IPS-NIHi11 (cell line): ENCODE measurements around the gene TM9SF1.
A peak's percentile ranks its signal among the peaks of the same experiment; 100 is the strongest.
"Not testable (repeated sequence)": the region's sequence is repeated elsewhere in the genome, so short reads cannot be mapped to it uniquely, and the experiment has no call there.

Experiments used
- DNase-seq: peaks from one replicate; pipeline ENCODE4 v3.0.0; 2012; ENCODE audit warnings: mixed read lengths, low spot score

The TM9SF1 gene

DNA sequence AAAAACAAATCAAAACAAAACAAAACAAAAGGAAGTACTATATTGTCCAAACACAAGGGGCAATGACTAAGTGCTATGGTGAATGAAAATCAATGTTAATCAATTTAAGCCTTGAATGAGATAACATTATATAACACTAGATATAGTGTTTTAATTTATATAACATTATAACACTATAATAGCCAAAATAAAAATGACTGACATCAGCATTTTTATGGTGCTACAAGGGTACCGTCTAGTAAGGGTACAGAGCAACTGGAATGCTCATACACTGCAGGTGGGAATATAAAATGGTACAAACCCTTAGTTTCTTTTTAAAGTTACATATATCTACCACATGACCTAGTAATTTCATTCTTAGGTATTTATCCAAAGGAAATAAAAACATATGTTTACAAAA lies 31.2 kb upstream of the TM9SF1 start:
- no peak for DNase-seq

DNA sequence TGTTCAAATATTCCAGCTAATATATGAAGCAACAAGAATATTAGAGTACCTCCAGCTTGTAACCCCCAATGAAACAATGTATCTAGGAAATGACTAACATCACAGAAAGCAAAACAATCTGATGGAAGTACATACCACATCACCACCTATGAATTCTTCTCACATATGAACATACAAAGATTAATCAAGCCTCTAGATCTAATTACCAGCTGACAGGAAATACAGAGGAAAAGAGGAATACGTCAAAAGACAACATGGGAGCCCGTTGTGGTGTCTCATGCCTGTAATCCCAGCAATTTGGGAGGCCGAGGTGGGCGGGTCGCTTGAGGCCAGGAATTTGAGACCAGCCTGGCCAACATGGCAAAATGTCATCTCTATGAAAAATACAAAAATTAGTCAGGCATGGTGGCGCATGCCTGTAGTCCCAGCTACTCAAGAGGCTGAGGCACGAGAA lies 29.4 kb upstream of the TM9SF1 start:
- DNase-seq = no peak

DNA sequence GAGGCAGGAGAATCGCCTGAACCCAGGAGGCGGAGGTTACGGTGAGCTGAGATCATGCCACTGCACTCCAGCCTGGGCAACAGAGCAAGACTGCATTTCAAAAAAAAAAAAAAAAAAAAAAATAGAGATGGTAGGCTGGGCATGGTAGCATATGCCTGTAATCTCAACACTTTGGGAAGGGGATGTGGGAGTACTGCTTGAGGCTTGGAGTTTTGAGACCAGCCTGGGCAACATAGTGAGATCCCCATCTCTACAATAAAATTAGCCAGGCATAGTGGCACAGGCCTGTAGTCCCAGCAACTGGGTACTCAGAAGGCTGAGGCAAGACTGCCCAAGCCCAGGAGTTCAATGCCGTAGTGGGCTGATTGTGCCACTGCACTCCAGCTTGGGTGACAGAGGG lies 27.7 kb upstream of the TM9SF1 start:
- DNase-seq = not testable (repeated sequence)

DNA sequence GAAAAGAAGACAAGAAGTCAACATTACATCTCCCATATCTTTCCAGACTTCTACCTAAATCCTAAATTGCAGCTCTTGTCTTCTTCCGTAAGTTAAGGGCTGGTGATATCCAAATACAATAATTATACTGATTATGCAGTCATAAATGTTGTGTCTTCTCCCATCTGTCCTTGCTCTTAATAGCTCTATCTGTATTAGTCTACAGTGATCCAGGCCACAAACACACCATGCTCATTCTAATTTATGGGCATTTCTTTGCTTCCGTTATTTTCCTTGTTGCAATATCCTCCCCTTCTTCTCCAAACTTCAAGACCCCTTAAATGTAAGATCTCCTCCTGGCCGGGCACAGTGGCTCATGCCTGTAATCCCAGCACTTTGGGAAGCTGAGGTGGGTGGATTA lies 24.3 kb upstream of the TM9SF1 start:
- no peak for DNase-seq

DNA sequence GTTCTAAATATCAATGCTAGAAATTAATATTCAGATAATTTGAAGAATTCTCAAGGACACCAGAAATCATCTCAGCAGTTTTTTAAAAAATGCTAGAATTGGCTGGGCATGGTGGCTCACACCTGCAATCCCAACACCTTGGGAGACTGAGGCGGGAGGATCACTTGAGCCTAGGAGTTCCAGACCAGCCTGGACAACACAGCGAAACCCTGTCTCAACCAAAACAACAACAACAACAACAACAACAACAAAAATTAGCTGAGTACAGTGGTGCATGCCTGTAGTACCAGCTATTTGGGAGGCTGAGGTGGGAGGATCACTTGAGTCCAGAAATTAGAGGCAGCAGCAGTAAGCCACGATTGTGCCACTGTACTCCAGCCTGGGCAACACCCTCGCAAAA lies 23.8 kb upstream of the TM9SF1 start:
- DNase-seq = no peak

DNA sequence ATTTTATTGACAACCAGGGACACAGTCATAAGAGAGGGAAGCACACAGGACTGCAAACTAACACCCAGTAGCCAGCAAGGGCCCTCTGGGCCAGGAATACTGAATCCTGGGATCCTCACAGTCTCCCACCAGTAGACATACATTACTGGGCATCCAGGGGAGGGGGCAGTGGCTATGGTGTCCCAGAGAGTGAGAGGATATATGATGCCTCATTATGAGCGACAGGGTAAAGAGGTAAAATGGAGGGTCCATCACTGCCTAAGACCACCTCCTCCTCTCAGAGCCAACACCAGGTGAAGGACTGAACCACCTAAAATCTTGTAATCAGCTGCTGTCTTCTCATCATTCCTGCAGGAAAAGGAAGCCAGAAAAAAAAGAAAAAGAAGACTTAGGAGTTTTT lies 21.6 kb upstream of the TM9SF1 start:
- DNase-seq = not testable (repeated sequence)

DNA sequence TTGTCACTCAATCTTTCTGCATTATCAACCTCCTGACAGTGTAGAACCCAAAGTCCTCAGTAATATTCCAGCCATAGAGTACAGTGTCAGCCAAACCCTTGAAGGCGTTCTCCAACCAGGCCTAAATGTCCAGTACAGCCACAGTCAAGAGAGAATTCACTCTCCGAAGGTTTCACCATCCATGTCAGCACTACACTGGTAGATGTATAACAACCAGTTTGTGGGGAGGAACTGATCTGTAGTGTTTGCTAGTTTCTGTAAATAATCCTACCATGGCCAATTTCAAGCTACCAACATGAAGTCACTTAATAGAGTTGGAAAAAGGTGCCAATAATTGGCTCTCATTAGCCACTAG lies 21.1 kb upstream of the TM9SF1 start:
- DNase-seq = no peak

DNA sequence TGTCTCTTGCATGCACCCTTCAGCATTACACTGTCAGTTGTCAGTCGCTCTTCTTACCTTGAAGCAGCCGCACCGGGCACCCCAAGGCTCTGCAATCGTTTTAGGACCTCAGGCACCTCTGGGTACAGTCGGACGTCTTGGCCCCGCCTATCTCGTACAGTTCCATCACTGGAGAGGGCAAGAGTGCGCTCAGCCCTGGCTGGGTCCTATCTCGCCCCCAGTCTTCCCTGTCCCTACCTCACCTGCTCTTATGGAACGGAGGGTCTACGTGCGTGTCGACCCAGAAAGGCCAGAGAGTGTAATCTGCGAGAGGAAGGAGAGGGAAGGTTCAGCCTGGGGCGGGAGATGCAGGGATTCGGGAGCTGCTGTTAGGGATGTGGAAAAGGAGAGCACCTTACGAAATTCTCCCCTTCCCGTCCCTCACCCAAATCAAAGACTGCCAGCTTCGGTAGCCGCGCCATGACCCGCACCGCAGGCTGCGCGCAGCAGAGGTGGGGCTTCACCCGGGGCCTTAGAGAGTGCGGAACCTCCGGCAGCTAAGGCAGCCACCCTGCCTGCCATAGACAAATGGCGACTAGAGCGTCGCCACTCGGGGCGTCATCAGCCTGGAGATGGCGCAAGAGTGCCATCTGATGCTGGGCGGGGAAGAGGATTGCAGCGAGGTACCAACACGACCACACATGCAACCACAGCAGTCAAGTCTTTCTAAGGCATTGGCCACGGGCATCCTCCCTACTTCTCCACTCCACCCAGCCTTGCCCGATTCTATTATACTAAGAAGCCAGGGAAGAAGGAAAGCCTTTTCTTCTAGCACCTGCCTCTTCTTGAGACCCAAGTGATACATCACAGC lies 20.5 kb upstream of the TM9SF1 start, which contains the start of gene MDP1:
TSS of gene MDP1 (minus strand) at position 572 of the 850 bp plus-strand sequence. CDS start at position 461, 111 bp downstream.
- peak; percentile 96 for DNase-seq

DNA sequence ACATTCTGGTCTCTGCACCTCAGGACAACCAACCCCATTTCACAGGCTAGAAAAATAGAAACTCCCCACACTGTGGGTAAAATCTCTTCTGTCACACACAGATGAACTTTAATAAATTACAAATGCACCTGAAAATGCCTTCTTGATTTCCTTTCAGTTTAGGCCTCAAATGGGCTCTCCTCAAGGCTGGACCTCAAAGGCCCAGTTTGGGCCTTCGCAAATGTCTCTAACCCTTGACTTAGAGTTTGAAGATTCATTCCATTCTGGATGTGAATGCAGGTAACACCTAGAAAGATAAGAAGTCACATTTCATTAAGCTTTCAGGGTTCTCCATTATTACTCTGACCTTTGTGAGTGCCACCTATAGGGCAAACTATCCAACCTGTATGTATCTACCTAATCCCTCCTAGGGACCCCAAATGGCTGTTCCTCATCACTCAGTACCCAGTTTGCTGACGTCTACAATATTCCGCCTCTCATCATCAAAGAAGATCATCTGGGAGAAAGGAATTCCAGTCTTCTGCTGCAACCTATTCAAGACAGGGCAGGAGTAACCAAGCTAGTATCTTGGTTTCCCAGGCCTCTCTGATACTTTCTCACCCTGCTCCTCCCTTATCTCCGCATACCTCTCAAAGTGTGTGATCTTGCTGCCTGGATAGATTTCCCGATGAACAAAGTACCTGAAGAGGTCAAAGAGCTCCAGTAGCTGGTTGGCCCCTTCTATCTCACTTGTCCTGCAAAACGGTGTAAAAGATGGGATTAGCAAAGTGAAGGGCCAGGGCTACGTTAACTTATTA lies 18.8 kb upstream of the TM9SF1 start:
- no peak for DNase-seq

DNA sequence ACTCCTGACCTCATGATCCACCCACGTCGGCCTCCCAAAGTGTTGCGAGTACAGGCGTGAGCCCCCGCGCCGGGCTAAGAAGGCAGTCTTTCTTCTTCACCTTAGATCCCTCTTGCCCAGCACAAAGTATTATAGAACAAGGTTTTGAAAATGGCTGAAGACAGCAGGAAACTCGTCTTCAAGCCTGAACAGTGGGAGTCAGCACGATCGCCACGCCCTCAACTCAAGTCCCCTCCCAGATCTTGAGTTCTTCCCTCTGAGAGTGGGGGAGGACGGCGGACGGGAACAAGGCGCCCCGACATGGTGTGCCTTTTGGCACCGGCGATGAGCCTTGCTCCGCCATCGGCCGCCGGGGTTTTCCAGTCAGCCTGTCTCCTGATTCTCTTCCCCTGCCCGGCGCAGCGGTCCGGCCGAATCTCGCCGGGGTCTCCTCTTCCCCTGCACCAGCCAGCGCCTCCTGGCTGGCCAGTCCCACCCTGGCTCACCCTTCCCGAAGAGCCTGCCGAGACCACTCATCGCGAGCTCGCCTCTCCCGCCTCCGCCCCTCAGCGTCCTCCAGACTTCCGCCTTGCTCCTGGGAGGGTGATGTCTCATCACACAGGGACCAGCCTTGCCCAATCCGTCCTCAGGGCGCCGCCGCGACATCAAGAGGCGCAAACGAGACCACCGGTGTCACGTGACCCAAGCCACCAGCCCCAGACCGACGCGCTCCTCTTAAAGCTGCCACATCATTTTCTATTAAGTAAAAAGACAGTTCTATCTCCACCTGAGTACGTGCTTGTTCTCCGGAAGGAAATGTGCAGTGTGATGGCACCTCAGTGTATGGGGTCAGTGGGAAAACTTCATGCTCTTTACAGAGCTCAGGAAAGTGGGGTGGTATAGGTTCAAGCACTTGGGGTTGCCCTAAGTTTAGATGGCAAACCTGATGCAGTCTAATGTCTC lies 18.0 kb upstream of the TM9SF1 start, which contains the start of gene CHMP4A:
TSS of gene CHMP4A (minus strand) at position 565 of the 942 bp plus-strand sequence. CDS start at position 516, 49 bp downstream.
- peak; percentile 97 for DNase-seq

DNA sequence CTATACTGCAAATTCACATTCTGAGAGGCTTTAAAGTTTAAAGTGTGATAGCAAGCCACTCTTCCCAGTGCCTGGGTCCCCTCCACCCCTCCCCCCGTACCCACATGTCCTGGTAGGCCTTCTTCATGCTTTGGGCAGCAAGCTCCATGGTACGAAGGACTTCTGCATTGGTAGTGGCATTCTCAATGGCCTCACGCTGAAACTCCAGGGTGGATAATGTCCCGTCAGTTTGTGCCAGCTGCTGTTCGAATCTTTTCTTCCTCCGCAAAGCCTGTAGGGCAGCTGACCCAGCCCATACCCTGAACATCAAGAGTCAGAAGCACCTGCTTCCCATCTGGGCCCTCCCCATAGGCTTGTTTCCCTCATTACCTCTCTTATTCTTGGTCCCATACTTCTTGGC lies 16.1 kb upstream of the TM9SF1 start:
- no peak for DNase-seq

DNA sequence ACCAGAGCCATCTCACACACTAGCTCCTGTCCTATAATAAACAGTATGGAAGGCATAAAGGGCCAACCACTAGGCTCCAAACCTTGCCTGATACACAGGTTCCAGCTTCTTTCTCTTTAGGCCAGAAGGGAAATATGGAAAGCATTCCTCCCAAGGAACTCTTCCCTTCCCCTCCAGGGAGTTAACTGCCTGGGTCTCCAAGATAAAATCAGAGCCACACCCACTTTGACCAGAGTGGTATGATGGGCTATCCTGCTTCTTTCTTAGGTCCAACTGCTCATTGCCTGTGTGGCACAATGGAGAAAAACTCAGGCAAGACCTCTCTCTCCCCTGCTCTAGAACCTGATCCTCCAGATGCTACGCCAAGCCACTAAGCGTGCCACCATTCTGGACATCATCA lies 12.4 kb upstream of the TM9SF1 start:
- no peak for DNase-seq

DNA sequence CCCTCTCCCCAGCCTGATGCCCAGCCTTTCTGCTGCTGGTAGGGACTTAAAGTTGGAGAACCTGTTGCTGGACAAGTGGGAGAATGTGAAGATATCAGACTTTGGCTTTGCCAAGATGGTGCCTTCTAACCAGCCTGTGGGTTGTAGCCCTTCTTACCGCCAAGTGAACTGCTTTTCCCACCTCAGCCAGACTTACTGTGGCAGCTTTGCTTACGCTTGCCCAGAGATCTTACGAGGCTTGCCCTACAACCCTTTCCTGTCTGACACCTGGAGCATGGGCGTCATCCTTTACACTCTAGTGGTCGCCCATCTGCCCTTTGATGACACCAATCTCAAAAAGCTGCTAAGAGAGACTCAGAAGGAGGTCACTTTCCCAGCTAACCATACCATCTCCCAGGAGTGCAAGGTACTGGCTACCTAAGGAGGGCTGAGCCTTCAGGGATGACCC lies 11.9 kb upstream of the TM9SF1 start:
- no peak for DNase-seq

DNA sequence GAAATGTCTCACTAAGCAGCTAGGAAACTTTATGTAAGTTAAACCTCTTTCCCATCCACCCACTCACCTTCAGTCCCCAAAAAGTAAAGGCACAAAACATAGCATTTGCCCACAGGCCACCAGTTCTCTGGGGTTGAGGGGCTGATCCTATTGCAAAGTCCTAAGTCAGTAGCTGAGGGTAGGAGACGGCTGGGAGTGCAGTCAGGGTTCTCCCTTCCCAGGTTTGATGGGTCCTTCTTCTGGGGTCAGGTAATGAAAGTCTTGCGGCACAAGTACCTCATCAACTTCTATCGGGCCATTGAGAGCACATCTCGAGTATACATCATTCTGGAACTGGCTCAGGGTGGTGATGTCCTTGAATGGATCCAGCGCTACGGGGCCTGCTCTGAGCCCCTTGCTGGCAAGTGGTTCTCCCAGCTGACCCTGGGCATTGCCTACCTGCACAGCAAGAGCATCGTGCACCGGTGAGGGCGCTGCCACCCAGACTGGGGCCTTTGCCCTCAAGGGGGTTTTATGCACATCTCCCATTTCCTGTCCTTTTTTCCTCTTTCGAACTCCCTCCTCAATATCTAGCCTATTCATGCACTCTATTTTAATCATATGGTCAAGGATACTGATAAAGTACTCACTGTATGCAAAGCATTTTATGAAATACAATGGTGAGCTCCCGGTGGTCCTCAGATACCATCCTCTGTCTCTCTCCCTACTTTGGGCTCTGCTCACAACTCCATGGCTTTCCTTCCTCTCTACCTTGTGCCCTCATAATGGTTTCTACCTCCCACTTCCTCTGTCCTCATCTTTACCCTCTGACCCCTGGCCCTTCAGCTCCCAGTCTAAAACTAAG lies 11.2 kb upstream of the TM9SF1 start:
- no peak for DNase-seq

DNA sequence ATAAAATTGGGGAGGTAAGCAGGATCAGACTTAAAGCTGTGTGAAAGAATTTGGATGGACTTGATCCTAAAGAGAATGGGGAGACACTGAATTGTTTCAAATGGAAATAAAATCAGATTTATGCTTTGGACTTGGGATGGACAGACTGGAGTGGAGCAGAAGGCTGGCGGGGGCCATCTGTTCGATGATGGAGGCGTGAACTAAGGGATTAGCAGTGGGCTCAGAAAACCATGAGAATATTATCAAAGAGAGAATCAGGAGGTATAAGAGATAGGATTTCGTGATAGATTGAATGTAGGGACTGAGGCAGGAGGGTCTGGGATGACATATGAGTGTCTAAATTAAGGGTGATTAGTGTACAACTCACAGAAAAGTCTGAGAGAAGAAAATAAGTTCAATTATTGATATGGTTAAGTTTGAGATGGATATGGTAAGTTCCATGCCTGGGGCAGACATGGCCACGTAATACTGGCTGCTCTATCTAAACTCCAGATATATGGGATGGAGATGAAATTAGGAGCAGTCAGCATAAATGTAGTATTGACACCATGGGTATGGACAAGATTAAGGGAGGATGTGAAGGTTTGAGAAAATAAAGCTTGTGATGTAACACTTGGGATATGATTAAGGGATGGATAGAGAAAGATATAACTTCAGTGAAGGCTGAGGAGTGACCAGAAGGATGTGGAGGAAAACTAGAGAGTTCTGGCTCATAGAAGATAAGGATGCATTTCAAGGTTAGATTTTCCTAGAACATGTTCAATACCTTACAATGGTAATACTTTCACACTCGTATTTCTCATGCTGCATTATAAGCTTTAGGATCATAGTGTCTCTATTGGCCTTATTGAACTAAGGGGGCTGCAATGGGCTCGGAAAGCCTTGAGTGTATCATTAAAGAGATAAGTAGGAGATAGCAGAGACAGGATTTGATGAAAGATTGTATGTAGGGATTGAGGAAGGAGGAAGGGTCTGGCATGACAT lies 9.2 kb upstream of the TM9SF1 start:
- no peak for DNase-seq

DNA sequence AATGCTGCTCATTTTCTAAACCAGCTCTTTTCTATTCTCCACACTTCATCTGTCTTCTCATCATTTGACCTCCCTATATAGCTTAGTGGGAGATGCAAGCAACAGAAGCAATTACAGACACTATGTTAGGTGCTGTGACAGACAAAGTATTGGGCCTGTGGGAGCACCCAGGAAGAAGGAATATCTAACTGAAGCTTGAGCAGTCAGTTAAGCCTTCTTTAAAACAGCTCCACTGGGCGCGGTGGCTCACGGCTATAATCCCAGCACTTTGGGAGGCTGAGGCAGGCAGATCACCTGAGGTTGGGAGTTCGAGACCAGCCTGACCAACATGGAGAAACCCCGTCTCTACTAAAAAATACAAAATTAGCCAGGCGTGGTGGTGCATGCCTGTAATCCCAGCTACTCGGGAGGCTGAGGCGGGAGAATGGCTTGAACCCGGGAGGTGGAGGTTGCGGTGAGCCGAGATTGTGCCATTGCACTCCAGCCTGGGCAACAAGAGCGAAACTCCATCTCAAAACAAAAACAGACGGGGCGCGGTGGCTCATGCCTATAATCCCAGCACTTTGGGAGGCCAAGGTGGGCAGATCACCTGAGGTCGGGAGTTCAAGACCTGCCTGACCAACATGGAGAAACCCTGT lies 8.1 kb upstream of the TM9SF1 start:
- not testable (repeated sequence) for DNase-seq

DNA sequence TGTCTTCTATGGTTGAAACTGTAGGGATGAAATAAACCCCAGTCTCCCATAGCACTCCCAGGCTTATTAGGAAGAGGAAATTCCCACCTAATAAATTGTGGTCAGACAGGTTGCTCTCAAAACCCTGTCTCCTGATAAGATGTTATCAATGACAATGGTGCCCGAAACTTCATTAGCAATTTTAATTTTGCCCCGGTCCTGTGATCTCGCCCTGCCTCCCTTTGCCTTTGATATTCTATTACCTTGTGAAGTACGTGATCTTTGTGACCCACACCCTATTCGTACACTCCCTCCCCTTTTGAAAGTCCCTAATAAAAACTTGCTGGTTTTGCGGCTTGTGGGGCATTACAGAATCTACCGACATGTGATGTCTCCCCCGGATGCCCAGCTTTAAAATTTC lies 7.3 kb upstream of the TM9SF1 start:
- not testable (repeated sequence) for DNase-seq

DNA sequence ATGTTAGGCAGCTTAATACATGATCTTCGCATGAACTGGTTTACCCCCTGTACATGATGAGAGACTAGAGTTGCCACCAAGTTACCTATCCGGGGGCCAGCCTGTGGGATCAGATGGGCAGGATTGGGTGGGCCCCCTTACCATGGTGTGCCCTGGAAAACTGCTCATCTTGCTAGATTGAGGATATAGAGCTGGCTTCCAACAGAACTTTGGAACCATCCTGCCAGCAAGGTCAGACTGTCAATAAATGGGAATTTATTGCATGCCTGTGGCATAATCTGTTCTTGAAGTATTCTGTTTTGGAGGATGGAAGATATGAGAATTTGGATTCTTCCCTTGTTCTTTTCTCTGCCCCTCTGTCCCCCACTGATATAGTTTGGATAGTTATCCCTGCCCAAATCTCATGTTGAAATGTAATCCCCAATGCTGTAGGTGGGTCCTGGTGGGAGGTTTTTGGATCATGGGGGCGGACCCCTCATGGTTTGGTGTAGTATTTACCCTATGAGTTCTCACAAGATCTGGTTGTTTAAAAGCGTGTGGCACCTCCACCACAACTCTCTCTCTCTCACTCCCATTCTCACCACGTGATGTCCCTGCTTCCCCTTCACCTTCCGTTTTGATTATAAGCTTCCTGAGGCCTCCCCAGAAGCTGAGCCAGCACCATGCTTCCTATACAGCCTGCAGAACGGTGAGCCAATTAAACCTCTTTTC lies 3.7 kb upstream of the TM9SF1 start:
- DNase-seq = no peak
